ENCODE results near the gene CCDC63.
A peak's percentile ranks its signal among the peaks of the same experiment; 100 is the strongest.

Gene CCDC63

GRCh38 chr12:110822821-110823415 is 23.9 kb upstream of the CCDC63 start:
- H3K27ac Mint-ChIP-seq = no peak overlapping the region

GRCh38 chr12:110824342-110824741 is 22.4 kb upstream of the CCDC63 start:
- no peaks in the 10 kb centered on the region for H3K36me3 Mint-ChIP-seq (ENCODE audit: low read depth)
- intact Hi-C loops (cut with micrococcal nuclease) = no loop called here

More at GRCh38 chr12:110822821-110823415, 23.9 kb upstream of the CCDC63 start:
- peaks cover 7% of the 10 kb centered on the region for H3K27me3 Mint-ChIP-seq
- no peaks in the 10 kb centered on the region for H3K36me3 Mint-ChIP-seq (ENCODE audit: low read depth)
- no peak overlapping the region for H3K4me3 Mint-ChIP-seq
- H3K4me1 Mint-ChIP-seq (ENCODE audit: low read depth) = peaks cover 13% of the 10 kb centered on the region
- intact Hi-C loops (cut with micrococcal nuclease) = no loop called here
- peaks cover 9% of the 10 kb centered on the region for H3K9me3 Mint-ChIP-seq

GRCh38 chr12:110825530-110825929 is 21.3 kb upstream of the CCDC63 start:
- intact Hi-C loops (cut with micrococcal nuclease) = loop anchor here (5.0 kb wide), 2 partner anchors 218 to 313 kb away; no protein-coding TSS in a partner anchor
- Mint-ChIP-seq H3K4me1 (ENCODE audit: low read depth) (peaks cover 13% of the 10 kb centered on the region), H3K27ac (no peak overlapping the region), H3K4me3 (no peak overlapping the region), H3K27me3 (peaks cover 11% of the 10 kb centered on the region), H3K36me3 (ENCODE audit: low read depth) (no peaks in the 10 kb centered on the region), H3K9me3 (peaks cover 8% of the 10 kb centered on the region)

More at GRCh38 chr12:110824342-110824741, 22.4 kb upstream of the CCDC63 start:
- no peak overlapping the region for H3K4me3 Mint-ChIP-seq
- H3K27ac Mint-ChIP-seq = no peak overlapping the region
- H3K4me1 Mint-ChIP-seq (ENCODE audit: low read depth) = peaks cover 13% of the 10 kb centered on the region
- peaks cover 9% of the 10 kb centered on the region for H3K9me3 Mint-ChIP-seq
- peaks cover 10% of the 10 kb centered on the region for H3K27me3 Mint-ChIP-seq

- H3K27me3 Mint-ChIP-seq = peaks cover 14% of the 10 kb centered on the region
- intact Hi-C loops (cut with micrococcal nuclease) = loop anchor here (2.0 to 5.0 kb wide), 3 partner anchors 60 to 314 kb away; no protein-coding TSS in a partner anchor
- peak overlapping the region; percentile 67 for H3K4me3 Mint-ChIP-seq
- no peaks in the 10 kb centered on the region for H3K36me3 Mint-ChIP-seq (ENCODE audit: low read depth)
- H3K4me1 Mint-ChIP-seq (ENCODE audit: low read depth) = peaks cover 9% of the 10 kb centered on the region
- H3K27ac Mint-ChIP-seq = peak overlapping the region; percentile 72
- no peaks in the 10 kb centered on the region for H3K9me3 Mint-ChIP-seq
Measured at GRCh38 chr12:110826592-110827200, 20.1 kb upstream of the CCDC63 start.

GRCh38 chr12:110829308-110829707 is 17.5 kb upstream of the CCDC63 start:
- no peak overlapping the region for H3K27ac Mint-ChIP-seq
- H3K4me3 Mint-ChIP-seq = no peak overlapping the region
- H3K27me3 Mint-ChIP-seq = peaks cover 14% of the 10 kb centered on the region
- H3K36me3 Mint-ChIP-seq (ENCODE audit: low read depth) = no peaks in the 10 kb centered on the region
- intact Hi-C loops (cut with micrococcal nuclease) = loop anchor here (5.0 kb wide), 2 partner anchors 222 to 317 kb away; no protein-coding TSS in a partner anchor
- peaks cover 9% of the 10 kb centered on the region for H3K4me1 Mint-ChIP-seq (ENCODE audit: low read depth)
- H3K9me3 Mint-ChIP-seq = no peaks in the 10 kb centered on the region

GRCh38 chr12:110836291-110836690 is 10.5 kb upstream of the CCDC63 start:
- H3K27ac Mint-ChIP-seq = no peak overlapping the region
- H3K4me3 Mint-ChIP-seq = no peak overlapping the region
- intact Hi-C loops (cut with micrococcal nuclease) = no loop called here
- H3K36me3 Mint-ChIP-seq (ENCODE audit: low read depth) = no peaks in the 10 kb centered on the region
- H3K27me3 Mint-ChIP-seq = peaks cover 3% of the 10 kb centered on the region
- H3K4me1 Mint-ChIP-seq (ENCODE audit: low read depth) = peaks cover 19% of the 10 kb centered on the region
- no peaks in the 10 kb centered on the region for H3K9me3 Mint-ChIP-seq

- no peaks in the 10 kb centered on the region for H3K36me3 Mint-ChIP-seq (ENCODE audit: low read depth)
- H3K9me3 Mint-ChIP-seq = no peaks in the 10 kb centered on the region
- peaks cover 20% of the 10 kb centered on the region for H3K4me1 Mint-ChIP-seq (ENCODE audit: low read depth)
- H3K27me3 Mint-ChIP-seq = peaks cover 5% of the 10 kb centered on the region
- intact Hi-C loops (cut with micrococcal nuclease) = no loop called here
- H3K27ac Mint-ChIP-seq = no peak overlapping the region
- no peak overlapping the region for H3K4me3 Mint-ChIP-seq
Measured at GRCh38 chr12:110841007-110841406, 5.8 kb upstream of the CCDC63 start.

- Mint-ChIP-seq H3K4me1 (ENCODE audit: low read depth) (peaks cover 25% of the 10 kb centered on the region), H3K27ac (peak overlapping the region; percentile 26), H3K9me3 (no peaks in the 10 kb centered on the region), H3K4me3 (no peak overlapping the region), H3K27me3 (peaks cover 26% of the 10 kb centered on the region), H3K36me3 (ENCODE audit: low read depth) (no peaks in the 10 kb centered on the region)
- intact Hi-C loops (cut with micrococcal nuclease) = no loop called here
Measured at GRCh38 chr12:110844131-110844530, 2.7 kb upstream of the CCDC63 start.

- H3K36me3 Mint-ChIP-seq (ENCODE audit: low read depth) = no peaks in the 10 kb centered on the region
- H3K27me3 Mint-ChIP-seq = peaks cover 26% of the 10 kb centered on the region
- peaks cover 2% of the 10 kb centered on the region for H3K9me3 Mint-ChIP-seq
- intact Hi-C loops (cut with micrococcal nuclease) = loop anchor here (5.0 kb wide), 1 partner anchor 43 kb away; no protein-coding TSS in a partner anchor
- H3K4me1 Mint-ChIP-seq (ENCODE audit: low read depth) = peaks cover 31% of the 10 kb centered on the region
- H3K27ac Mint-ChIP-seq = no peak overlapping the region
- H3K4me3 Mint-ChIP-seq = no peak overlapping the region
Measured at GRCh38 chr12:110844551-110845338, 2.0 kb upstream of the CCDC63 start.

GRCh38 chr12:110845339-110845682 is 1.5 kb upstream of the CCDC63 start:
- Mint-ChIP-seq H3K9me3 (peaks cover 6% of the 10 kb centered on the region), H3K27me3 (peaks cover 26% of the 10 kb centered on the region), H3K4me3 (no peak overlapping the region), H3K27ac (no peak overlapping the region), H3K4me1 (ENCODE audit: low read depth) (peaks cover 37% of the 10 kb centered on the region), H3K36me3 (ENCODE audit: low read depth) (no peaks in the 10 kb centered on the region)
- intact Hi-C loops (cut with micrococcal nuclease) = loop anchor here (5.0 kb wide), 1 partner anchor 42 kb away; no protein-coding TSS in a partner anchor

GRCh38 chr12:110848314-110848923 is 1.6 kb downstream of the CCDC63 start:
- intact Hi-C loops (cut with micrococcal nuclease) = loop anchor here (5.0 kb wide), 1 partner anchor 39 kb away; no protein-coding TSS in a partner anchor
- no peak overlapping the region for H3K4me3 Mint-ChIP-seq
- H3K27me3 Mint-ChIP-seq = peaks cover 41% of the 10 kb centered on the region

GRCh38 chr12:110849221-110849620 is 2.4 kb downstream of the CCDC63 start:
- H3K36me3 Mint-ChIP-seq (ENCODE audit: low read depth) = no peaks in the 10 kb centered on the region
- intact Hi-C loops (cut with micrococcal nuclease) = loop anchor here (5.0 kb wide), 1 partner anchor 38 kb away; no protein-coding TSS in a partner anchor
- no peak overlapping the region for H3K4me3 Mint-ChIP-seq

More at GRCh38 chr12:110848314-110848923, 1.6 kb downstream of the CCDC63 start:
- H3K4me1 Mint-ChIP-seq (ENCODE audit: low read depth) = peaks cover 42% of the 10 kb centered on the region
- no peaks in the 10 kb centered on the region for H3K36me3 Mint-ChIP-seq (ENCODE audit: low read depth)
- no peak overlapping the region for H3K27ac Mint-ChIP-seq
- H3K9me3 Mint-ChIP-seq = peaks cover 6% of the 10 kb centered on the region

GRCh38 chr12:110849748-110850403 is 3.1 kb downstream of the CCDC63 start:
- Mint-ChIP-seq H3K4me3 (no peak overlapping the region), H3K9me3 (peaks cover 6% of the 10 kb centered on the region), H3K4me1 (ENCODE audit: low read depth) (peaks cover 35% of the 10 kb centered on the region), H3K27ac (no peak overlapping the region), H3K27me3 (peaks cover 41% of the 10 kb centered on the region), H3K36me3 (ENCODE audit: low read depth) (no peaks in the 10 kb centered on the region)
- intact Hi-C loops (cut with micrococcal nuclease) = loop anchor here (5.0 kb wide), 1 partner anchor 37 kb away; no protein-coding TSS in a partner anchor

More at GRCh38 chr12:110849221-110849620, 2.4 kb downstream of the CCDC63 start:
- H3K9me3 Mint-ChIP-seq = peaks cover 6% of the 10 kb centered on the region
- no peak overlapping the region for H3K27ac Mint-ChIP-seq
- peaks cover 41% of the 10 kb centered on the region for H3K4me1 Mint-ChIP-seq (ENCODE audit: low read depth)
- H3K27me3 Mint-ChIP-seq = peaks cover 41% of the 10 kb centered on the region

All from dendritic cell treated with granulocyte-macrophage colony-stimulating factor and Interleukin-4, amounts not matched to agents 40 ng/mL and 50 ng/mL, for 4 days (primary cell).